GM18909 (cell line): ENCODE measurements around the gene TBC1D22A.

ENCODE experiments used
- ATAC-seq: cut with Tn5 transposase; IDR thresholded peaks from one replicate; pipeline ENCODE4 v1.9.1; 2021; ENCODE audit warnings: mild to moderate bottlenecking; ENCODE audit not compliant: unreplicated experiment, poor library complexity

TBC1D22A gene

DNA sequence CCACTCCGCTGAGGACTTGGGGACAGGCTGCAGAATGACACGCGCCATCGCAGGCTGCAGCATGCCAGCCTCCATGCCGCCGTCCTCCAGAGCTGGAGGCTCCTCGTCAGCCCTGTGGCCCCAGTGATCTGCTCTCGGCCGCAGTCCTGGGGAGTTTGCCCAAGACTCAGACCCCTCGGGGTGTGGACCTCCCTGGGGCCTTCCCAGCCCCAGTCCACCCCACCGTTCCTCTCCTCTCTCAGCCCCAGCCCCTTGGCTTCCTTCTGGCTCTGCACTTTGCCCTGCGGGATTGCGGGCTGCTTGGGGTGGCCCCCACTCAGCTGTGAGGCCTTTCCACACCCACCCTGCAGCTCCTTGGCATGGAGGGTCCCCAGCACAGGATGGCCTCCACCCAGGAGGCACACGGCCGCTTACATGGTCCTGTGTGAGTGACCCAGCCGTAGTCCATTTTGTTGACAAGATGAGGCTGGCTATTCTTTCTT, 414.9 kb downstream of the TBC1D22A start:
- no peak for ATAC-seq

DNA sequence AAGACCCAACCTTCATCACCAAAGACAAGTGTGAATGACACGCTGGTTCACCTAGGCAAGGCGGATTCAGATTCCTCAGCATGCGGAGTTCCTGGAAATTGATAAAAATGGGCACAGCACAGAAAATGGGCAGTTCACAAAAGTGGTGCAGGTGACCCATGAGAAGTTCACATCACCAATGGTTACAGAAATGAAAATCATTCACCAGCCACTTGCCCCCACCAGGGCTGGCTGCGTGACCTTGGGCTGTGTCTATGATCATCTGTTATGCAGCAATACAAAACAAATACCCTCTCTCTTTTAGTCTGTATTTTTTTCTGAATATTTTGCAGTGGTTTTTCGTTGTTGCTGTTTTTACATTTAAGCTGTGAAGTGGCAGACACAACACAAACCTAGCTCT, 415.9 kb downstream of the TBC1D22A start:
- ATAC-seq = no peak

DNA sequence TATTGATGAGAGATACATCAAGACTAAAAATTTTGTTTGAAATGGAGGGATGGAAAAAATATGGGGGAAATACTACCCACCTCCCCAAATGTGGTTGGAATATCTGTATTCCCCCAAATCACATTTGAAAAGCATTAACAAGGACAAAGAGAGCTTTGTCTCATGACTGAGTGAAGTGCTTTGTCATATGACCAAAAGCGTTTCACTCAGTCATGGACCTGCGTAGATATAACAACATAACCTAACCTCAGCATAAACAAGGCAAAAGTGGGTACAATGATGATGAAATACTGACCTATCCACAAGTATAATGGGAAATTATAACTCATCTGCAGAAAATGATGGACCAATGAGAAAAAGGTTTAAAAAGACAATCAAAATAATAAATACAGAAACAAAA, 418.3 kb downstream of the TBC1D22A start:
- no peak for ATAC-seq

DNA sequence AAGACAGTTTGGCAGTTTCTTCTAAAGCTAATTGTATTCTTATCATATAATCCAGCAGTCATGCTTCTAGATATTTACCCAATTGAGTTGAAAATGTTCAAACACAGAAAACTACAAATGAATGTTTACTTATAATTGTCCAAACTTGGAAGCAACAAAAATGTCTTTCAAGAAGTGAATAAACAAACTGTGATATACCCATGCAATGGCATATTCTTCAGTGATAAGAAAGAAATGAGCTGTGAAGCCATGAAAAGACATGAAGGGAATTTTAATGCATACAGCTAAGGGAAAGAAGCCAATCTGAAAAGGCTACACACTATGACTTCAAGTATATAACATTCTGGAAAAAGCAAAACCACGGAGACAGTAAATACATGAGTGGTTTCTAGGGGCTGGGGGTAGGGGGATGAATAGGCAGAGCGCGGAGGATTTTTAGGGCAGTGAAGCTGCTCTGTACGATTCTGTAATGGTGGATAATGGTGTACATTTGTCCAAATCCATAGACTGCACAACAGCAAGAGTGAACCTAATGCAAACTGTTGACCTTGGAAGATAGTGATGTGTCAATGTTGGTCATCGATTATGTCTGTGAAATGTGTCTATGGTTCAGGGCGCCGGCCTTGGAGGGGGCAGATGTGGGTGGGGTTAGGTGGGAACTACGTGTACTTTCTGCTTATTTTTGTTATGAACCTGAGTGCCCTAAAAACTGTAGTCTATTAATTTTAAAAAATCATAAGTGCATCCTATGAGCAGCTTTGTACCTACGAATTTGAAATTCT, 424.9 kb downstream of the TBC1D22A start:
- ATAC-seq = no peak

DNA sequence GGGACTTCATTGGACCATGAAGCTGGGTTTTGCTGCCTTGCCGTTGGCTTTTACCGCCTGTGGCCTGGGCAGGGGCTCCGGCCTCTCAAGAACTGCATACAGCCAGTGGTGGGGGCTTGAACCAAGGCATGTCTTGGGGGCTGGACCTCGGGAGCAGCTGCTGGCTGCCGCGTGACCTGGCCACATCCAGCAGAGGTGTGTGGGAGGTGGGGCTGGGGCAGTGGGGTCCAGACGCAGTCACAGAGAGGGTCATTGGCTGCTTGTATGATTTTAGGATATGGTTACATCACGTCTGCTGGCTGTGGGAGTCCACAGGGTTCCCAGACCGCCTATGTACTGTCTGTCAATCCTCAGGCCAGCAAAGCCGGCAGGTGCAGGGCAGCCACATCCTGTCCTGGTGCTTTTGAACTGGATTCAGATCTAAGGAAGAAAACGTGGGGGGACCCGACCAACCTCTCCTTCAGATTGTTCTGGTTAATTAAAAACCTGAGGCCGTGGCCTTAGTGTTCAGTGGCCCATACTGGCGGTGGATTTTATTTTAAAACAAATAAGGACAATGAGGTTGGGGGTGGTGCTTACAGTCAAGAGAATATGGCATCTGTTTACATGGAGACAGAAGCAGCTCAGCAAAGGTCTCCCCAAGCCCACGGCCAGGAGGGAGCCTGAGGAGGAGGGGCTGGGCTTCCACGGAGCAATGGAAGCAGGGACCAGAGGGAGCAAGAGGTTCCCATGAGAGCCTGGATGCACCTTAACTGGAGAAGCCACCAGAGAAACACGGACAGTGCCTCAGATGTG, 426.0 kb downstream of the TBC1D22A start:
- no peak for ATAC-seq

DNA sequence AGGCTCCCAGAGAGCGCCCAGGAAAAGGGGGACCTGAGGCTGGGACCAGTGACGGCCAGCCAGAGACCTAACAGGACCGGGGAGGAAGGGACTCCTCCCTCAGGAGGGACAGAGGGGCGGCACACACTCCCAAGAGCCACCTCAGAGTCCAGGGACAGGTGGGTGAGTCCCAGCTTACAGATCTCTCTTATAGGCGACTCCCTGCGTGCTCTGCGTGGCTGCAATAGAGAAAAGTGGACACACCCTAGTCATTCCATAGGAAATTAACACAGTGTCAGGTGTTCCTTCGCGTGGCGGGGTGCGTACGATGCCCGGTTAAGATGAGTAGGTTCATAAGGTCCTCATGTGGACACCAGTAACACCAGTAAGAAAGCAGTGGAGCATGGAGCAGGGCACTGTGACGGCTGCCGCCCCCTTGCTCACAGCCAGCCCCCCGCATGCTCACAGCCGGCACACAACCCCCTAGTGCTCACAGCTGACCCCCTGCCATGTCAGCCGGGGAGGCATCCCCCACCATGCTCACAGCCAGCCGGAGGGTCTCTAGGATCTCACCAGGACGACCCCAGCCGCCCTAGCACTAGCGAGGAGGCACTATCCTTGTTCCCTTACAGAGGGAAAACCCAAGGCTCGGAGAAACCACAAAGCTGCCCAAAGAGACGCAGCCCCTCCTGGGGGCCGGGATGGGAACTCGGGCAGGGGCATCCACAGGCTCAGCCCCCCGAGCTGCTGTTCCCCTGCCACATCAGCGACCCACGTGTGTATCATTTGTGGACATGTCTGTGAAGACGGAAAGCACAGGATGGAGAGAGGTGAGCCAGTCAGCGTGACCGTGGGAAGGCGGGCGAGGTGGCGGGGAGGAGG, 426.8 kb downstream of the TBC1D22A start:
- ATAC-seq = no peak

DNA sequence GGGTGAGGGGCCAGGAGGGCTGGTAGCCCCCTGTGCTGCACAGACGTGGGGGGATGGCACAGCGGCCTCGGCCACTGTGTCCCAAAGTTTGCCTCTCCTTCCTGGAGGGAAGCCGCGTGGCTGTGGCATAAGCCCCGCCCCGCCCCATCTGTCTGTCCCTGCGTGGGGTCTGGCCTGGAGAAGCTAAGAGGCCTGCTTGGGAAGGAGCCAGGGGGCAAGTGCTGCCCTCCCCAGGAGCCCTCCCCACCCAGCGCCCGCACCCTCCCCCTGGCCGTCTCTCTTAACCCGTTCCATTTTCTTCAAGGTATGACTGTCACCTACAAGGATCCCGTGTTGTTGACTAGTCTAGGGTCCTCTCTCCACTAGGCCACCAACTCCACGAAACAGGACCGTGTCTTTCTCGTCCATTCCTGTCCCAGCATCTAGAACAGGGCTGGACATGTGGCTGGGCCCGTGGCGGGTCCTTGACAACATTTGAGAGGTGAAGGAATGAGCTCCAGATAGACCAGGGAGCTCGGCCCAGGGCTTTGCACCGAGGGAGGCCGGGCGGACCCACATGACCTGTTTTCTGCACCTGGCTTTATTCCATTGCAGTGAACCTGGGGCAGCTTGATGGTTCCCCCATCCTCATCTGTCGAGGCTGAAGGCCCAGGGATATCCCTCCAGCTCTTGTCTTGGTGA, 428.0 kb downstream of the TBC1D22A start:
- no peak for ATAC-seq

DNA sequence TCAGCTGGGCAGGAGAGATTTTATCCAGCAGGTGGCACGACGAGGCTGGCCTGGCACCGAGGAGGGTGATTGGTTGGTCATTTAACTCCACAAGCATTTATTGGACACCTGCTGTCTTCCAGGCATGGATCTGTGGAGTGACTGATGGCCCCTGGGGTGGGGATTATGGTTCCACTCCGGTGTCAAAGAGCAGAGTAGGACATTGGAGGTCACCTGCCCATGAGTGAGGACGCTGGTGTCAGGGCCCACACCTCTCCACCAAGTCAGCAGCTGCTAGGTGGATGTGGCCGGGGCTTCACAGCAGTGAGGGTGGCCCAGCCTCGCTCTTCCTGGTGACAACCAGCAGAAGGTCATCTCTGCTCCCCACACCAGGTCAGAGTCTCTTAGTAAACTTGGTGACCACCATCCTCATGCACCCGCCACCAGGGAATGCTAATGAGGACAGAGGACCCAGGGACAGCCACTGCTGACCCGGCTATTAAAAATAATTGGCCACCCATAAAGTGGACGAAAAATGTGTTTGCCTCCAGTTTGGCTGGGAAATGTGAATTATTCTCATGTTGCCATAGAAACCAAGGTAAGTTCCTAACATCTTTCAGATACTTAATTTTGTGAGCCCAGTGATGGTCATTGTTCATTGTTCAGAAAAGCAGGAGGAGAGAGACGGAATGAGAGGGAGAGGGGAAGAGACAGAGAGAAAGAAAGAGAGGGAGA, 428.7 kb downstream of the TBC1D22A start:
- no peak for ATAC-seq

DNA sequence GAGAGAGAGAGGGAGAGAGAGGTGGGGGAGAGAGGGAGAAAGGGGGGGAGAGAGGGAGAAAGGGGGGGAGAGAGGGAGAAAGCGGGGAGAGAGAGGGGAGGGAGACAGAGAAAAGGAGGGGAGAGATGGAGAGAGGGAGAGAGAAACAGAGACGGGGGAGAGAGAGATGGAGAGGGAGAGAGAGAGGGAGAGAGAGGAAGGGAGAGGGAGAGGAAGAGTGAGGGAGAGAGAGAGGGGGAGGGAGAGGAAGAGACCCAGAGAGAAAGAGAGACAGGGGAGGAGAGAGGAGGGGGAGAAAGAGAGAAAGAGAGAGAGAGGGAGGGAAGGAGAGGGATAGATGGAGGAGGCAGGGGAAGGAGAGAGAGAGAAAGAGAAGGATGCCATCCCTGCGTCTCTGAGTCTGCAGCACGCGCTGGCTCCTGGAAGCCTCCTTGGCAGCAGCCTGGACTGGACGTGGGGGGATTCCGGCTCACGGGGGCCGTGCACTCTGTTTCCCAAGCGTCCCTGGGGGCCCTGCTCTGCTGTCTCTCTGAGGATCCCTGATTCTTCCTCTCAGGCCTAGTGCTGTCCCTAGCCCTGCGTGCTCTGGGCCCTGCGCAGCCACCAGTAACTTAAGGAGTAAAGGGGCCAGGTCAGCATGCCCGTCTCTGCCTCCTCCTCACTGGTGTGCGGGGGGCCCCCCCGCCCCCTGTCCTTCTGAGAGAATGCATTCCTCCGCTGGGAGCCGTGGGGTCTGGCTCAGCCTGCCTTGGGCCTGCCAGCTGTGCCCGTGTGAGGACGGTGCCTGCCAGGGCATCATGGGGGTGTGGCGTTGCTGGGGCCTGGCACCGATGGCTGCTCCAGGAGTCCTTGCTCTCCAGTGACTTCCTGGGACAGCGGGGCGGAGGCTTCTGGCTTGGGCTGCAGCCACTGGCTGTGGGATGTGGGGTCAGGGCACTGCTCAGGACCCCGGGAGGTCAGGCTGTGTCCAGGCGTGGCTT, 429.5 kb downstream of the TBC1D22A start:
- no peak for ATAC-seq

DNA sequence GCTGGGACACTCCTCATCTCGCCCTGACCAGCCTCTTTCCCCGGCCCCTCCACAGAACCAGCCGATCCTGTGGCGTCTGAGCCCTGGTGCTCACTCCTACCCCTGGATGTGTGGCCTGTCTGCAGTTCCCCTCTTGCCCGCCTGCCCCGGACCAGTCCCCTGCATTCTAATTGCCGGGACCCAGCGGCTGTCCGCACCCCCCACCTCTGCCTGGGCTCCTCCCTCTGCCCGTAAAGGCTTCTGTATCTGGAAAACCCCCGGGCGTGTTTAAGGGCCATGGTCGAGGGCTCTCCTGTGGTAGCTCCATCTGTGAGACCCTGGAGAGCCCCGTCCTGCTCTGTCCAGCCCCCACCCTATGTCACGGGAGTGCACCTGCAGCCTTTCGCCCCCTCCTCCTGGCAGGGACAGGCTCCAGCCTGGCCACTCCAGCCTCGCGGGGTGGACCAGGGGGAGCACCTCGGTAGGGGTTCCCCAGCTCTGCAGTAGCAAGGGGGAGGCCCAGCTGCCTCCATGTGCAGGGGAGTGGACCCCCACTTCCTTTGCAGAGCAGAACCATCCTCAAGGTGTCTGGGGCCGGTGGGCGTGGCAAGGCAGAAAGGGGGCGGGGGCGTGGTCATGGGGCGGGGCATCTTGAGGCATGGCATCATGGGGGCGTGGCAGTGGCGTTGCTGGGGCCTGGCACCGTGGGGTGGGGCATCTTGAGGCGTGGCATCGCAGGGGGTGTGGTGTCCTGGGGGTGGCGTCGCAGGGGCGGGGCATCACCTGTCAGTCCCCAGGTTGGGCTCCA, 430.4 kb downstream of the TBC1D22A start:
- no peak for ATAC-seq

DNA sequence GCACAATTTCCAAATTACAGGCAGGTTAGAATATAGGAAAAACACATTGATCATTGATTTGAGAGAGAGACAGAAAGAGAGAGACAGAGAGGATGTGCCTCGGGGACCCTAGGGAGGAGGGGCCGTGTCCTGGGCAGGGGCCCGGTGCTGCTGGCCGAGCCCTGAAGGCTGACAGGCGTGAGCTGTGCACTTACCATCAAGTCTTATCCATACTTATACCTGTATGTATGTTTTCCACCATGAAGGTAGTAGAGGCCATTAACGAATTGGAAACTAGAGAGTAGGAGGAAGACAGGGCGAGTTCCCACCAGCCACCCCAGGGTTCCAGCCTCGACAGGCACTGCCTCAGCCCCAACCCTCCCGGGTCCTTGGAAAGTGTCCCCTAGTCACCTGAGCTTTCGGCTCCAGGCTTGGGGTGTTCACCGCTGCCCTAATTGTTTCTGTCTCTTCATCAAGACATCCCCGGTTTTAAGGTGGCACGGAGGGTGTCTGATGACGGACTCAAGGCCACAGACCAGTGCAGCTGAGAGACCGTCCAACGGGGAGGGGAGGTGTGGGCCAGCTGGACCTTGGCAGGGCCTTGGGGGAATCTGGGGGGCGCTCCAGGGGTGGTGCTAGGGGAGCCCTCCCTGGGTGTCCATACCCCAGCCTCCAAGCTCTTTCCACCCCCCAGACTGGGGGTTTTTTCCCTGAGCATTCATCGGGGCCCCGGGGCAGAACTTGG, 431.3 kb downstream of the TBC1D22A start:
- no peak for ATAC-seq

DNA sequence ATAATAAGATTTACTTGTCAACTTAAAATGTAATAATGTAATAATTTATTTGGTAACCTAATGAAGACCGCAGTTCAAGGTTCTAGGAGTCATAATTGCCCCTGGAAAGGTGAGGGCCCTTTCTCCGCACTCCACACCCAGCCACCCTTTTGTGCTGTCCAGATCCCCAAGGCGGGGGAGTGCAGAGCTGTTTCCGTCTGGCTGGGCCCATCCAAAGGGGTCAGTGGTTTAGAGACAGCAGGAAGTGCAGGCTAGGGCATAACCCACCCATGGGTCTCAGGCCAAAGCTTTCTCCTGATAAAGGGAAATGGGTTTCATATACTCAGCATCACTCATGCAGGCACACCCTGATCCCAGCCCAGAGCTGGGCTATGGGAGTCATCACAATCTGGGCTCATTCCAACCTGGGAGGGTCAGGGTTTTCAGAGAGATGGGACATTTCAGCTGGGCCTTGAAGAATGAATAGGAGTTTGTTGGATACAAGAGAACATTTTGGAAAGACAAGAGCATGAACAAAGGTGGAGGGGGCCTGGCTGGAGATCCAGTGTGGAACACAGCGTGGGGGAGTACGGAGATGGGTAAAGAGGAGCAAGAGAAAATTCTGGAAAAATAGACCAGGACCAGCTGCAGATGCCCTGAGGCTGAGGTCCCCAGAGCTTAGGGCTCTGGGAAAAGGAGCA, 432.2 kb downstream of the TBC1D22A start:
- no peak for ATAC-seq

DNA sequence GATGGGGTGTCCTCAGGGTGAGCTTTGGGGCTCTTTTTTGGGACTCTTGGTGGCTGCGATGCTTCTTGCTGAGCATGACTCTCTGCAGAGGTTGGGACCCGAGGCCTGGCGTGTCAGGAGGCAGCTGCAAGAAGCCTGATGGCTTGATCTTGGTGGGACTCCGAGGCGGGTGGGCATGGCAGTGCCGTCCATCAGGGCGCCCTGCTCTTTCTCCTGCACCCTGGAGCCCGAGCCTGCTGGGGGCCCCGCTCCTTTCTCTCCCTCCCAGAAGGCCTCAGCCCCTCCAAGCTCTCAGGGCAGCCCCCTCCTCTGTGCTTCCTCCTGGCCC, 432.7 kb downstream of the TBC1D22A start:
- ATAC-seq = no peak

DNA sequence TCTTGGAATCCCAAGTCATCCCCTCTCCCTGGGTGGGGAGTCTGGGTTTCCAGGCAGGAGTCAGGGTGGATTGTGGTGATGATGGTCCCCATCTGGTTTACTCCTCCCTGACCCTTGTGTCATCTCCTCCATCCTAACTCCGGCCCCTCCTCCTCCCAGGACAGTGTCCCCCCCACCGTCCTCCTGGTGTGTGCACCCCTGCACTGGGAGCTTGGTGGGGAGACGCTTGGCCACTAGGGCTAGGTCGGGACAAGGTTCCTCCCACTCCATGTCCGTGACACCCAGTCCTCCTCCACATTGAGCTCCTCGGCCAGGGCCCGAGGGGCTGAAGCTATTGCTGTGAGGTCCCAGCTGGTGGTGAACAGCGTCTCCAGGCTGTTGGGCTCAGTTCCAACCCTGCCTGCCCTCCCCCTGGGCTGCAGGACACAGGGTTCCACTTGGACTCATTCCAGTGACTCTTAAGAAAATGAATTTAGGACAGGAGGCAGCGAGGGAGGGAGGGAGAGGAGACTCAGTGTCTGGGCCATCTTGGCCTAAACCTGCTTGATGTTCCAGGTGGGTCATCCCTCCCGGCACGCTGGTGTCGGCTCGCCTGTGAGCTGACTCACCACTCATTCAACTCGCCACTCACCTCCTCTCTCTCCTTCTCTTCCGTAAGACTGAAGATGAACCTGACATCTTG, 433.2 kb downstream of the TBC1D22A start:
- ATAC-seq = no peak

DNA sequence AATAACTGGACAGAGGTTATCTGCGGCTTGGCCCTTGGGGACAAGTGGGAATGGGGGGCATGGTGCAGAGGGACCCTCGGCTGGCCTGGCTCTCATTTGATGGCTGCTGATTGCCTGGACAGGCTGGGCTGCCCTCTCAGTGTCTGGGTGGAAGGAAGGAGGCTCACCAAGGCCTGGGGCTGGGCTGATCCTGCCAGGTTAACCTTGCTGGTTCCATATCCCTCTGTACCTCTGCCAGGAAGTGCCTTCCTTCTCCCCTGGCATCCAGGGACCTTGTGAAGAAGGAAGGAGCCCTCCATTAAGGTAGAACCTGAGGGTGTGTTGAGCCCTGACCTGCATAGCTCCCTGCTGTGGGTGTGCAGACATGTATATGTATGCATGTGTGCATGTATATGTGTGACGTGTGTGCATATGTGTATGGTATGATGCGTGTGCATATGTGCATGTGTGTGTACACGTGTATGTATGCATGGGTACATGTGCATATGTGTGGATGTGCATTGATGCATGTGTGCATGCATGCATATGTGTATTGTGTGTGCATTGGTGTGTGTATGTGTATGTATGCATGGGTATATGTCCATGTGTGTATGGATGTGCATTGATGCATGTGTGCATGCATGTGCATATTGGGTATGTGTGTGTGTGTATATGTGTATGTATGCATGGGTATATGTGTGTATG, 433.9 kb downstream of the TBC1D22A start:
- ATAC-seq = no peak
